VCaP (cell line): ENCODE data around the gene FAM171A1.
A peak's percentile ranks its signal among the peaks of the same experiment; 100 is the strongest.
"Not testable (repeated sequence)": the region's sequence is repeated elsewhere in the genome, so short reads cannot be mapped to it uniquely, and the experiment has no call there.

Experiments
- H3K27ac ChIP-seq: fragments of 450-650 bp; 2 replicates; pipeline ENCODE4 v1.5.1; 2017
- TF ChIP-seq, protein P1 (sequence below): fragments of 450-650 bp; conservative IDR thresholded peaks from 2 replicates; pipeline ENCODE4 v1.5.1; 2017; ENCODE audit warnings: mild to moderate bottlenecking, moderate library complexity

Gene FAM171A1

DNA sequence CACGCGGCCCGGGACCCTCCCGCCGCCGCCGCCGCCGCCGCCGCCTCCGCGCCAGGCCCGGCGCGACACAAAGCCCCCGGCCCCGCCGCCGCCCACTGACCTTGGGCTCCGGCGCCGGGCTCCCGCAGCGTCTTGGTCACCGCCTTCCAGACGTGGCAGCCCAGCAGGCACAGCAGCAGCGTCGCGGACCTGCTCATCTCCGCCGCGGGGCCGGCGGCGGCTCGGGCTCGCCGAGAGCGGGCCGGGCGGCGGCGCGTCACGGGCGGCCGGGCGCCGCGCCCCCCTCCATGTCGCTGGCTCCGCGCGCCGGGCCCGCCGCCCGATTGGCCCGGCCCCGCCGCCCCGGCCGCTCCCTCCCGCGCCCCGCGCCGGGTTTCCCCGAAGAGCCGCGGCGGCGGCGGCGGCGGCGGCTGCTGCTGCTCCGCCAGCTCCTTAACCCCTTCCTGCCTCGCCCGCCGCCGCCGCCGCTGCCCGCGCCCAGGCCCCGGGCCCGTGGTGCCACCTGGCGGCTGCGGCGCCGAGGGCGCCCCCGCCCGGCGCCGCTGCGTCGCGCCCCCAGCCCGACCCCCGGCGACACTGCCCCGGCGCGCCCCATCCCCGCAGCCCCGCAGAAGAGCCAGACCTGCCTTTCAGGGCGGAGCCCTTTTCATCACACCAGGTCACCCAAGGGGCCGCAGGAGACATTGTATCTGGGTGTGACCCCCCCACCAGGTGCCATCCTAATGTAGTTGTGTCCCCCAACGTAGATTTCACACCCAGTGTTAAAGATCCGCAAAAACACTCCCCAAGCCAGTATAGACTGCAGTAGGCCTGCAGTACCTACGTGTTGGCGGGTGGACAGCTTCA lies at the start of gene FAM171A1:
Gene FAM171A1, minus strand, starts transcription at position 434 of the 846 bp plus-strand sequence. Its CDS starts 237 bp downstream, at position 197.
- H3K27ac ChIP-seq, result peak within 1 kb of the TSS; percentile 80; the same call in 1 of the 2 replicates
- TF ChIP-seq, protein P1, sequence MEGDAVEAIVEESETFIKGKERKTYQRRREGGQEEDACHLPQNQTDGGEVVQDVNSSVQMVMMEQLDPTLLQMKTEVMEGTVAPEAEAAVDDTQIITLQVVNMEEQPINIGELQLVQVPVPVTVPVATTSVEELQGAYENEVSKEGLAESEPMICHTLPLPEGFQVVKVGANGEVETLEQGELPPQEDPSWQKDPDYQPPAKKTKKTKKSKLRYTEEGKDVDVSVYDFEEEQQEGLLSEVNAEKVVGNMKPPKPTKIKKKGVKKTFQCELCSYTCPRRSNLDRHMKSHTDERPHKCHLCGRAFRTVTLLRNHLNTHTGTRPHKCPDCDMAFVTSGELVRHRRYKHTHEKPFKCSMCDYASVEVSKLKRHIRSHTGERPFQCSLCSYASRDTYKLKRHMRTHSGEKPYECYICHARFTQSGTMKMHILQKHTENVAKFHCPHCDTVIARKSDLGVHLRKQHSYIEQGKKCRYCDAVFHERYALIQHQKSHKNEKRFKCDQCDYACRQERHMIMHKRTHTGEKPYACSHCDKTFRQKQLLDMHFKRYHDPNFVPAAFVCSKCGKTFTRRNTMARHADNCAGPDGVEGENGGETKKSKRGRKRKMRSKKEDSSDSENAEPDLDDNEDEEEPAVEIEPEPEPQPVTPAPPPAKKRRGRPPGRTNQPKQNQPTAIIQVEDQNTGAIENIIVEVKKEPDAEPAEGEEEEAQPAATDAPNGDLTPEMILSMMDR, result peak; percentile 89

DNA sequence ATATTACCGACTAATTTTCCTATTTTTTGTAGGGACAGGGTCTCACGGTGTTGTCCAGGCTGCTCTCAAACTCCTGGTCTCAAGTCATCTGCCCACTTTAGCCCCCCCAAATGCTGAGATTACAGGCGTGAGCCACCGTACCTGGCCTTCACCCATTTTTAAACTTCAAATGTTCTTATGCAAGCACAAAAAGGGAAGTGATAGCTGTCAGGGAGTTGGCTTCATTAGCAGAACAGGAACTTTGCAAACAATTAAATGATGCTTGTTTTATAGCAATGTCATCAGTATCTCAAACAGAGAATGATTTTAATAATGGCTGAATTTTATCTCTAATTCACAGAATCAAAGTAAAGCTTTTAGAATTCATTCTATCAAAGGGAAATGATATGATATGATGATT lies 49.8 kb upstream of the FAM171A1 start:
- TF ChIP-seq, protein P1, result no peak

DNA sequence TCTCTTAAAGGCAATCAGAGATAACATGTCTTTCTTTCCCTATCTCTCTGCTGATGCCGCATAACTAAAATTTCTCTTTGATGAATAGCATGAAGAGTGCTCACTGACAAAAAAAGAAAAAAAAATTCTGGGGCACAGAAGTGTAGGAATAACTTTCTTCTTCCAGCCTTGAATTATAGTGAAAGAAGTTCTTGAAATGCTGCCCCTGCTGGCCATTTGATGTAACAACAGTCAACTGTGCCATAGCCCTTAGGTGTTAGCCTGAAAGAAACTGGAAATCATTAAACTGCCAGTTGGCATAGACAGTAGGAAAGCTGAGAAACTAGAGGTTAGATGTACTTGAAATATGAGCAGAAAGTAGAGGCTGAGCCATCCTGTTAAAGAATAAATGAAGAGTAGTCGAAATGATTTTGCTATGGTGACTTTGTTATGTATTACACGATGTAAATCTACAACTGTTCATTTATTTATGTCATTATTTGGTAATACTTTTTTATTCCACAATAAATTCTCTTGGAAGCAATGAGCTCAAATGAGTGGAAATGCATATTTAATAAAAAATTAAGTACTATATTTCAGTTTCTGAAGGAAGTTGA lies 48.3 kb upstream of the FAM171A1 start:
- no peak overlapping the region for H3K27ac ChIP-seq
- TF ChIP-seq, protein P1, result peak; percentile 76

More for the DNA sequence above, 49.8 kb upstream of the FAM171A1 start:
- no peak overlapping the region for H3K27ac ChIP-seq

DNA sequence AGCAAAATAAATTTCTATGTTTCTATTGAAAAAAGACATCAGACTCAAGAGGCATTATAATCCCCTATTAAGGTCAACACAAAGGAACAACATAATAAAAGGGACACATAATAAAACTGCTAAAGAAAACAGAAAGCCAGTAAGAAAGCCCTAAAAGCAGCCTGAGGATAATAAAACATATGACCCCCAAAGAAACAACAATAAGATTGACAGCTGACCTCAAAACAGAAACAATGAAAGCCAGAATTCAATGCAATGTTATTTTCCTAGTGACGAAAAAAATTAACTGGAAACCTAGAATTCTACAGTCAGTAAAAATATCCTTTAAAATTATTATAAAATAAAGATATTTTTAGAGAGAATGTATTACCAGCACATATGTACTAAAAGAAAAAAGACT lies 44.9 kb upstream of the FAM171A1 start:
- TF ChIP-seq, protein P1, result no peak
- H3K27ac ChIP-seq, result no peak overlapping the region

DNA sequence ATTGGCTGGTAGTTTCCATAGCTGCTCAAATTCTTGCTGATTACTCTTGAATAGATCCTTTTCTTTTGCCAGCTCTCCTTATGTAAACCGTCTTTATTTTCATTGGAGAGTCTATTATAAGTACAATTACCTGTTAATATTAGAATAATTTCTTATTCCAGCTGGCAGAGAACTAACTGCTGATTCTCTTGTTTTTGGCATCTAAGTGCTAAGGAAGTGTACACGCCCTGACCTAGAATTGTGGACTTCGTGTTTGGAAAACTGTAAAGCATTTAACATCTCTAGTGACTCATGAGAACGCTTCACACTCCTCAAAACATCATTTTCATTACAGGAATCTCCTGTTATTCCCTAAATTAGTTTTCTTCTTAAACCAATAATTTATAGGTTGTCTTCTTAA lies 39.9 kb upstream of the FAM171A1 start:
- TF ChIP-seq, protein P1, result no peak

DNA sequence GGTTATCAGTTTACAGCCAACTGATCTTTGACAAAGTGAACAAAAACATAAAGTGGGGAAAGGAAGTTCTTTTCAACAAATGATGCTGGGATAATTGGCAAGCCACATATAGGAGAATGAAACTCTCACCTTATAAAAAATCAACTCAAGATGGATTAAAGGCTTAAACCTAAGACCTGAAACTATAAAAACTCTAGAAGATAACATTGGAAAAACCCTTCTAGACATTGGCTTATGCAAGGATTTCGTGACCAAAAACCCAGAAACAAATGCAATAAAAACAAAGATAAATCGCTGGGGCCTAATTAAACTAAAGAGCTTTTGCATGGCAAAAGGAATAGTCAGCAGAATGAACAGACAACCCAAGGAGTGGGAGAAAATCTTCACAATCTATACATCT lies 38.3 kb upstream of the FAM171A1 start:
- H3K27ac ChIP-seq, result not testable (repeated sequence)

More for the DNA sequence above, 39.9 kb upstream of the FAM171A1 start:
- no peak overlapping the region for H3K27ac ChIP-seq

DNA sequence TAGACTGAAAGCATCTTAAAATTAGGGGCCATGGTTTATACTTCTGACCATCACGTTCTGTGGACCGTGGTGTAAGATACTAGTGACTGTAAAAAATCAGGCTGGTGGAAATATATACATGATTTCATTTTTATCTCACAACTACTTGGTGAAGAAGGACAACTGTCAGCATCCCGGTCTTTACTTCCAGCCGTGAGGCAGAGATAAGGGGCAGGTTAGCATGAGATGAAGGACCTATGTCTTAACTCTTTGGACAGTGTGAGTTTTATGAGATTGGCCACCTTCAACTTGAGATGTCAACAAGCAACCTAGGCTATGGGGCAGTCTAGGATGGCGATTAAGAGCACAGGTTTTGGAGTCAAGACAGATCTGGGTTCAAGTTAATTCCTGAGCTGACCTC lies 37.5 kb upstream of the FAM171A1 start:
- no peak overlapping the region for H3K27ac ChIP-seq
- TF ChIP-seq, protein P1, result no peak

DNA sequence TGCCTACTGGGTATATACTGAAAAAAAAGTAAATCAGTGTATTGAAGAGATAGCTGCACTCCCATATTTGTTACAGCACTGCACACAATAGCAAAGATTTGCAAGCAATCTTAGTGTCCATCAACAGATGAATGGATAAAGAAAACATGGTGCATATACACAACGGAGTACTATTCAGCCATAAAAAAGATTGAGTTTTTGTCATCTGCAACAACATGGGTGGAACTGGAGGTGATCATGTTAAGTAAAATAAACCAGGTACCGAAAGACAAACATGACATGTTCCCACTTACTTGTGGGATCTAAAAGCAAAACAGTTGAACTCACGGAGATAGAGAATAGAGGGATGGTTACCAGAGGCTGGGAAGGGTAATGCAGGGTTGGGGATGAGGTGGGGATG lies 34.2 kb upstream of the FAM171A1 start:
- H3K27ac ChIP-seq, result no peak overlapping the region
- TF ChIP-seq, protein P1, result no peak
